PFSK-1 (cell line): Measurements from ENCODE around the gene THRB.

Experiments
- FOXP2 ChIP-seq: optimal IDR thresholded peaks from 2 replicates; pipeline ENCODE3; 2011; ENCODE audit warnings: borderline replicate concordance, control low read depth, inconsistent platforms; ENCODE audit not compliant: insufficient read depth; ENCODE audit errors: extremely low read length, extremely low read depth
- POLR2AphosphoS5 ChIP-seq: IDR thresholded peaks from 2 replicates; pipeline ENCODE4 v1.6.1; 2012; ENCODE audit warnings: low read depth, mild to moderate bottlenecking, control low read depth, low read length, moderate library complexity
- SIN3A ChIP-seq: IDR thresholded peaks from 2 replicates; pipeline ENCODE4 v1.6.1; 2012; ENCODE audit warnings: mild to moderate bottlenecking, low read length, moderate library complexity, borderline replicate concordance; ENCODE audit not compliant: insufficient read depth
- TAF1 ChIP-seq: IDR thresholded peaks from 2 replicates; pipeline ENCODE4 v1.6.1; 2012; ENCODE audit warnings: low read length, control low read depth, borderline replicate concordance; ENCODE audit not compliant: insufficient read depth
- TF ChIP-seq, protein P1 (sequence below), 2 experiments: IDR thresholded peaks; 2 replicates each; pipeline versions ENCODE4 v1.6.1 to v1.8.0; 2011 to 2012; ENCODE audit warnings: low read depth in 2 of 2, low read length in 2 of 2, control low read depth in 1 of 2, inconsistent platforms in 1 of 2, mild to moderate bottlenecking in 1 of 2, moderate library complexity in 1 of 2; ENCODE audit not compliant: insufficient read depth in 1 of 2

Gene THRB

DNA sequence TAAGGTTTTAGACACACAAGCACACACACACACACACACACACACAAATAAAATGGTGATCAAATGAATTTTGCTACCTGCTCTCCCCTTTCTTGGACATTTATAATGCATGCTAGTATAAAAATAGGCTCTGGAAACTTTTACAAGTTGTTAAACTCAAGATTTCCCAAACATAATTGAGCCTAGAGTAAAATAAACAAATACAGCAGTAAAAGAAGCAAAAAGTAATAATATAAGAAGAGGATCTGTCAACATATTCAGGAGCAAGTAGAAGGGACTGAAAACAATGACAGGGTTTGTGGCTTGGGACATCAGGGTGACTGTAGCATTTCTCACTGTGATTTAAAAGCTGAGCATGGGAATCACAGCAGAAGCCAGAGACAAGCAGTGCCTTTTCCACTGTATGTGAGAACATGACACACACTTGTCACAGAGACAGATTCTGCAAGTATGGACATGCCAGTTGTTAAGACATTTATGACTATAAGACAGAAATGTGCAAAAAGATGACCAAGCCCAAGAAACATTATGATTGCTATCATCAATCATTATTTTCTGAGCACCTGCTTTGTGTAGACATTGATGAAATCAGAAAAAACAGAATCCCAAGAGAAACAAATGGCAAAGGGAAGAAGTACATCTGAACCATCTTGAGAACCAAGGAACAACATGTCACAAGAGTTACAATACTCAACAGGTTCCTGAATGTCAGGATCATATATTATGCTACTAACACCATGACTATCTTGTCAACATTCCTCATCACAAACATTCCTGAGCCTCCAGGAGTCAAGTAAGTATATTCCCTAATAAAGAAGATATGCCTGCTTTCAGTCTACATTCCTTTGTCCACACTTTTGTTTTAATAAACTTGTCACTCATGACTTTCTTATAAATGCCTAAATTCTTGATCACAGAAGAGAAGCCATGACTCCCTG, 7.1 kb downstream of the THRB start:
- TF ChIP-seq, protein P1, sequence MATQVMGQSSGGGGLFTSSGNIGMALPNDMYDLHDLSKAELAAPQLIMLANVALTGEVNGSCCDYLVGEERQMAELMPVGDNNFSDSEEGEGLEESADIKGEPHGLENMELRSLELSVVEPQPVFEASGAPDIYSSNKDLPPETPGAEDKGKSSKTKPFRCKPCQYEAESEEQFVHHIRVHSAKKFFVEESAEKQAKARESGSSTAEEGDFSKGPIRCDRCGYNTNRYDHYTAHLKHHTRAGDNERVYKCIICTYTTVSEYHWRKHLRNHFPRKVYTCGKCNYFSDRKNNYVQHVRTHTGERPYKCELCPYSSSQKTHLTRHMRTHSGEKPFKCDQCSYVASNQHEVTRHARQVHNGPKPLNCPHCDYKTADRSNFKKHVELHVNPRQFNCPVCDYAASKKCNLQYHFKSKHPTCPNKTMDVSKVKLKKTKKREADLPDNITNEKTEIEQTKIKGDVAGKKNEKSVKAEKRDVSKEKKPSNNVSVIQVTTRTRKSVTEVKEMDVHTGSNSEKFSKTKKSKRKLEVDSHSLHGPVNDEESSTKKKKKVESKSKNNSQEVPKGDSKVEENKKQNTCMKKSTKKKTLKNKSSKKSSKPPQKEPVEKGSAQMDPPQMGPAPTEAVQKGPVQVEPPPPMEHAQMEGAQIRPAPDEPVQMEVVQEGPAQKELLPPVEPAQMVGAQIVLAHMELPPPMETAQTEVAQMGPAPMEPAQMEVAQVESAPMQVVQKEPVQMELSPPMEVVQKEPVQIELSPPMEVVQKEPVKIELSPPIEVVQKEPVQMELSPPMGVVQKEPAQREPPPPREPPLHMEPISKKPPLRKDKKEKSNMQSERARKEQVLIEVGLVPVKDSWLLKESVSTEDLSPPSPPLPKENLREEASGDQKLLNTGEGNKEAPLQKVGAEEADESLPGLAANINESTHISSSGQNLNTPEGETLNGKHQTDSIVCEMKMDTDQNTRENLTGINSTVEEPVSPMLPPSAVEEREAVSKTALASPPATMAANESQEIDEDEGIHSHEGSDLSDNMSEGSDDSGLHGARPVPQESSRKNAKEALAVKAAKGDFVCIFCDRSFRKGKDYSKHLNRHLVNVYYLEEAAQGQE (IDR thresholded peaks at IDR 0.05; ENCODE audit: insufficient read depth in 1 of 2, low read depth in 2 of 2, low read length in 2 of 2): no peak
- no peak for TF ChIP-seq TAF1
- no peak for TF ChIP-seq FOXP2
- no peak for TF ChIP-seq POLR2AphosphoS5
- TF ChIP-seq SIN3A: no peak

DNA sequence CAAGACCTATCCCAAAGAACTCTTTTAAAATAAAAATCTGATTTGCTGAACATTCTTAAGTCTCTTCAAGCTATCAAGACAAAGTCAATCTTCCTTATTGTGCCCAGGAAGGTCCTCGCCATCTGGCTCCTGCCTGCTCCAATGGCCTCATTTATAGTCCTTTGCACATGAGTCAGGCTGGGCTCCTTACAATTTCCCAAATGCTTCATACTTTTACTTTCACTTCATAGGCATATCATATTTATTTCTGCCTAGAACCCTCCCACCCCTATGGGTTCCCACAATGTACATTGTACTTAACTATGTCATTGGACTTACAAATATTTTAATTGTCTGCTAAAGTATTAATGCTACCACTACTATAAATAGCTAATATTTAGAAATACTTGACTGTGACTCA, 9.1 kb downstream of the THRB start:
- TF ChIP-seq, protein P1 (IDR thresholded peaks at IDR 0.05; ENCODE audit: insufficient read depth in 1 of 2, low read depth in 2 of 2, low read length in 2 of 2): no peak
- TF ChIP-seq SIN3A (no peak), TAF1 (no peak), POLR2AphosphoS5 (no peak), FOXP2 (no peak)

DNA sequence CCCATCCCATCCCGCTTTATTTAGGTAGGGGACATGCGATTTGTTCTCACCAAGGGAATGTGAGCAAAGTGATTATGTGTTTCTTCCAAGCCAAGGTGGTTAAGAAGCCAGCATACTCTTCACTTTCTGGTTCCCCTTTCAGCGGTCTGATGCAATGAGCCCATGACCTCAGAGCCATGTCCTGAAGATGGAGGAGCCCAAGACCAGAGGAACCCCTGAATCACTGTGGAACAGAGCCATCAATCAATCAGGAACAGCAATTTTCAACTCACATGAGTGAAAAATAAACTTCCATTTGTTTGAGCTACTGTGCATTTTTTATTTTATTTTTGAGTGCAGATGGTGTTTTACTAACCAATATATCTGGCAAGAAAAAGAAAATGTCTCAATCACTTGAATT, 10.8 kb downstream of the THRB start:
- TF ChIP-seq FOXP2: no peak
- no peak for TF ChIP-seq SIN3A
- TF ChIP-seq POLR2AphosphoS5: no peak
- TF ChIP-seq, protein P1 (IDR thresholded peaks at IDR 0.05; ENCODE audit: insufficient read depth in 1 of 2, low read depth in 2 of 2, low read length in 2 of 2): no peak

DNA sequence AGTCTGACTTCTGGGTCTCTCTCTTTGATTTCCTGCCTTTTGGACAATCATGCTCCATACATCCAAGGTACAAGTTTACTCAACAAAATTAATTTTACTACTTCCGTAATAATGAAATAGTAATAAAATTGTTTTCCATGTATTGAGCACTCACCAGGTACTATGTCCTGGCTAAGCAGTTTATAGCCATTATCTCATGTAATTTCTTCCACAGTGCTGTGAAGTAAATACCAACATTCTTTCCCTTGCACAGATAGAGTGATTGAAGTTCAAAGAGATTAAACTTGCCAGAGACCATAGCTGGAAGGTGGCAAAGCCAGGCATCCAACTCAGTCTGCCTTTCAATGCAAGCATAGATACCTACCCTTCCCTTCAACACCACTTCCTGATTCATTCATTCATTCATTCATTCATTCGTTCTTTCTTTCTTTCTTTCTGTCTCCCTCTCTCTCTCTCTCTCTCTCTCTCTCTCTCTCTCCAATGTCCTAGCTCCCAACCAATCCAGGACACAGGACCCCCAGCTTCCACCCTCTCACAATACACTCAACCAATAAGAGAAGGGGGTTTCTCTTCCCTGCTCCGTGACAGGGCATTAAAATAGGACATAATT, 12.4 kb downstream of the THRB start:
- TF ChIP-seq SIN3A: no peak
- no peak for TF ChIP-seq TAF1
- TF ChIP-seq, protein P1 (IDR thresholded peaks at IDR 0.05; ENCODE audit: insufficient read depth in 1 of 2, low read depth in 2 of 2, low read length in 2 of 2): no peak
- no peak for TF ChIP-seq POLR2AphosphoS5
- TF ChIP-seq FOXP2: no peak
